ENCODE data around the gene CAPN15. TPM values are rescaled to one million over a fixed set of nuclear protein-coding genes. Genes with fewer than 3 reads are reported as not detected.
"Not testable (repeated sequence)": the region's sequence is repeated elsewhere in the genome, so short reads cannot be mapped to it uniquely, and the experiment has no call there.

The CAPN15 gene
- total and polyA plus RNA-seq, 8 donors, result 16.7 to 57.2 (median 27.1) TPM

GRCh38 chr16:489606-490005 is 37.9 kb upstream of the CAPN15 start:
- intact Hi-C loops (cut with DNase I), result no loop called here
- DNase-seq (peak in 1 of 4 donors; percentile 67), ATAC-seq (no peak)
- Histone ChIP-seq H3K9me3 (no peaks in the 10 kb centered on the region), H3K4me1 (no peaks in the 10 kb centered on the region), H3K36me3 (peaks cover 0 to 36% of the 10 kb centered on the region in 2 donors), H3K27ac (no peak overlapping the region), H3K27me3 (no peaks in the 10 kb centered on the region), H3K4me3 (no peak overlapping the region)
- TF ChIP-seq, protein P1, sequence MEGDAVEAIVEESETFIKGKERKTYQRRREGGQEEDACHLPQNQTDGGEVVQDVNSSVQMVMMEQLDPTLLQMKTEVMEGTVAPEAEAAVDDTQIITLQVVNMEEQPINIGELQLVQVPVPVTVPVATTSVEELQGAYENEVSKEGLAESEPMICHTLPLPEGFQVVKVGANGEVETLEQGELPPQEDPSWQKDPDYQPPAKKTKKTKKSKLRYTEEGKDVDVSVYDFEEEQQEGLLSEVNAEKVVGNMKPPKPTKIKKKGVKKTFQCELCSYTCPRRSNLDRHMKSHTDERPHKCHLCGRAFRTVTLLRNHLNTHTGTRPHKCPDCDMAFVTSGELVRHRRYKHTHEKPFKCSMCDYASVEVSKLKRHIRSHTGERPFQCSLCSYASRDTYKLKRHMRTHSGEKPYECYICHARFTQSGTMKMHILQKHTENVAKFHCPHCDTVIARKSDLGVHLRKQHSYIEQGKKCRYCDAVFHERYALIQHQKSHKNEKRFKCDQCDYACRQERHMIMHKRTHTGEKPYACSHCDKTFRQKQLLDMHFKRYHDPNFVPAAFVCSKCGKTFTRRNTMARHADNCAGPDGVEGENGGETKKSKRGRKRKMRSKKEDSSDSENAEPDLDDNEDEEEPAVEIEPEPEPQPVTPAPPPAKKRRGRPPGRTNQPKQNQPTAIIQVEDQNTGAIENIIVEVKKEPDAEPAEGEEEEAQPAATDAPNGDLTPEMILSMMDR (IDR thresholded peaks at IDR 0.05), result no peak

GRCh38 chr16:490768-491167 is 36.7 kb upstream of the CAPN15 start:
- no peak overlapping the region for H3K27ac ChIP-seq
- DNase-seq, result peak in 1 of 4 donors; percentile 44
- TF ChIP-seq, protein P1 (IDR thresholded peaks at IDR 0.05), result no peak
- H3K9me3 ChIP-seq, result no peaks in the 10 kb centered on the region
- no peak overlapping the region for H3K4me3 ChIP-seq
- no peaks in the 10 kb centered on the region for H3K4me1 ChIP-seq
- no peak for ATAC-seq
- no peaks in the 10 kb centered on the region for H3K27me3 ChIP-seq
- peaks cover 0 to 33% of the 10 kb centered on the region in 2 donors for H3K36me3 ChIP-seq
- intact Hi-C loops (cut with DNase I), result no loop called here

GRCh38 chr16:491220-491919 is 36.1 kb upstream of the CAPN15 start:
- Histone ChIP-seq H3K36me3 (peaks cover 0 to 33% of the 10 kb centered on the region in 2 donors), H3K27me3 (no peaks in the 10 kb centered on the region), H3K4me1 (no peaks in the 10 kb centered on the region), H3K9me3 (no peaks in the 10 kb centered on the region), H3K27ac (no peak overlapping the region), H3K4me3 (no peak overlapping the region)
- TF ChIP-seq, protein P1 (IDR thresholded peaks at IDR 0.05), result no peak
- ATAC-seq (no peak), DNase-seq (peak in 1 of 4 donors; percentile 65)
- intact Hi-C loops (cut with DNase I), result no loop called here

DNA sequence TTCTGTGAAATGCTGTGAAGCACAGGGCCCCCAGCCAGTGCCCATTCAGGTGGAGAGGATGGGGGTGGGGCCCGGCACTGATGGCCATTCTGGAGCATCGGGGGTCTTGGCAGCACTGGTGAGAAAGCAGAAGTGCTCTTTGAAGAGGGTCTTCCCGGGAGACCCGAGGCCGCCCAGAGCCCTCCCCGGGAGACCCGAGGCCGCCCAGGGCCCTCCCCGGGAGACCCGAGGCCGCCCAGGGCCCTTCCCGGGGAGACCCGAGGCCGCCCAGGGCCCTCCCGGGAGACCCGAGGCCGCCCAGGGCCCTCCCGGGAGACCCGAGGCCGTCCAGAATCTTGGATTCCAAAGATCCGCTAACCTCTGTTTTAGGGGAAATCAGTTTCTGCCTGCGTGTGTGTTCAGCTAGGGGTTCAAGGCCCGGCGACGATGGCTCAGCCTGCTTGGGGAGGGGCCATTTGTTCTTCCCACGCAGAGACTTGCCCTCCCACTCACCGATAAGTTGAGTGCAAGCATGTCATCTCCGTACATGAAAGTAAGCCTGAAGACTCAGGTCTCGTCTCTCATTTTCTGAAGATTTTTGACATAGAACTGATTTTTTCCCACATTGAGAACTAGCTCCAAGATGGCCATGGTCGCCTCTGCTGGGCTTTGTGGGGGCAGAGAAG is 35.2 kb upstream of the CAPN15 start:
- no peak overlapping the region for H3K4me3 ChIP-seq
- intact Hi-C loops (cut with DNase I), result no loop called here
- H3K36me3 ChIP-seq, result peaks cover 0 to 41% of the 10 kb centered on the region in 2 donors
- no peaks in the 10 kb centered on the region for H3K9me3 ChIP-seq
- no peaks in the 10 kb centered on the region for H3K27me3 ChIP-seq
- TF ChIP-seq, protein P1 (IDR thresholded peaks at IDR 0.05), result no peak
- no peak overlapping the region for H3K27ac ChIP-seq
- no peaks in the 10 kb centered on the region for H3K4me1 ChIP-seq
- ATAC-seq, result no peak
- peak in 1 of 4 donors; percentile 78 for DNase-seq

GRCh38 chr16:494676-495075 is 32.8 kb upstream of the CAPN15 start:
- peaks cover 0 to 41% of the 10 kb centered on the region in 2 donors for H3K36me3 ChIP-seq
- ATAC-seq; H3K27ac ChIP-seq; H3K4me1 ChIP-seq; H3K9me3 ChIP-seq; H3K27me3 ChIP-seq; H3K4me3 ChIP-seq; intact Hi-C loops (cut with DNase I): not testable (repeated sequence)
- peak in 1 of 4 donors; percentile 82 for DNase-seq
